ENCODE results near the gene PSMF1.

Gene PSMF1

GRCh38 chr20:1187605-1188171 lies 69.3 kb downstream of the PSMF1 start:
- H3K27me3 ChIP-seq: peaks cover 84% of the 10 kb centered on the region

GRCh38 chr20:1188347-1188746 lies 69.9 kb downstream of the PSMF1 start:
- H3K27ac ChIP-seq: no peak overlapping the region
- no peak for TF ChIP-seq CTCF (IDR thresholded peaks at IDR 0.05)

More at GRCh38 chr20:1187605-1188171, 69.3 kb downstream of the PSMF1 start:
- Histone ChIP-seq H3K4me3 (ENCODE audit: low read depth in 1 of 2, low read length in 1 of 2) (no peak overlapping the region), H3K36me3 (no peaks in the 10 kb centered on the region), H3K9me3 (no peaks in the 10 kb centered on the region), H3K4me1 (ENCODE audit: control insufficient read depth in 1 of 2, insufficient read depth in 1 of 2, low read depth in 1 of 2, low read length in 1 of 2) (peaks cover 0 to 5% of the 10 kb centered on the region in 2 experiments), H3K27ac (no peak overlapping the region)
- TF ChIP-seq CTCF (IDR thresholded peaks at IDR 0.05): no peak

DNA sequence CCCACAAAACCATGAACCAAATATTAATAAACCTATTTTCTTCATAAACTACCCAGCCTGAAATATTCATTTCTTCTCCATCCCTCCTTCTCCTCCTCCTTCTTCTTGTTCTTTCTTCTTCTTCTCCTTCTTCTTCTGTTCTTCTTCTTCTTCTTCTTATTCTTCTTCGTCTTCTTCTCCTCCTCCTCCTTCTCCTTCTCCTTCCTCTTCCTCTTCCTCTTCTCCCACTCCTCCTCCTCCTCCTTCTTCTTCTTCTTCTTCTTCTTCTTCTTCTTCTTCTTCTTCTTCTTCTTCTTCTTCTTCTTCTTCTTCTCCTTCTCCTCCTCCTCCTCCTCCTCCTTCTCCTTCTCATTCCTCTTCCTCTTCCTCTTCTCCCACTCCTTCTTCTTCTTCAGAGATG lies 71.4 kb downstream of the PSMF1 start:
- peaks cover 63% of the 10 kb centered on the region for H3K27me3 ChIP-seq

More at GRCh38 chr20:1188347-1188746, 69.9 kb downstream of the PSMF1 start:
- peaks cover 78% of the 10 kb centered on the region for H3K27me3 ChIP-seq
- H3K9me3 ChIP-seq: no peaks in the 10 kb centered on the region
- H3K4me3 ChIP-seq (ENCODE audit: low read depth in 1 of 2, low read length in 1 of 2): no peak overlapping the region
- H3K4me1 ChIP-seq (ENCODE audit: control insufficient read depth in 1 of 2, insufficient read depth in 1 of 2, low read depth in 1 of 2, low read length in 1 of 2): peaks cover 0 to 5% of the 10 kb centered on the region in 2 experiments
- no peaks in the 10 kb centered on the region for H3K36me3 ChIP-seq

GRCh38 chr20:1190847-1191246 lies 72.4 kb downstream of the PSMF1 start:
- no peaks in the 10 kb centered on the region for H3K36me3 ChIP-seq
- TF ChIP-seq CTCF (IDR thresholded peaks at IDR 0.05): no peak
- H3K4me3 ChIP-seq (ENCODE audit: low read depth in 1 of 2, low read length in 1 of 2): no peak overlapping the region
- no peaks in the 10 kb centered on the region for H3K9me3 ChIP-seq
- H3K4me1 ChIP-seq (ENCODE audit: control insufficient read depth in 1 of 2, insufficient read depth in 1 of 2, low read depth in 1 of 2, low read length in 1 of 2): no peaks in the 10 kb centered on the region
- H3K27me3 ChIP-seq: peaks cover 53% of the 10 kb centered on the region
- no peak overlapping the region for H3K27ac ChIP-seq

More for the DNA sequence above, 71.4 kb downstream of the PSMF1 start:
- no peaks in the 10 kb centered on the region for H3K36me3 ChIP-seq
- H3K9me3 ChIP-seq: no peaks in the 10 kb centered on the region
- TF ChIP-seq CTCF (IDR thresholded peaks at IDR 0.05): no peak
- no peak overlapping the region for H3K4me3 ChIP-seq (ENCODE audit: low read depth in 1 of 2, low read length in 1 of 2)
- H3K4me1 ChIP-seq (ENCODE audit: control insufficient read depth in 1 of 2, insufficient read depth in 1 of 2, low read depth in 1 of 2, low read length in 1 of 2): peaks cover 0 to 4% of the 10 kb centered on the region in 2 experiments
- no peak overlapping the region for H3K27ac ChIP-seq

GRCh38 chr20:1191299-1191698 lies 72.9 kb downstream of the PSMF1 start:
- TF ChIP-seq CTCF (IDR thresholded peaks at IDR 0.05): no peak
- Histone ChIP-seq H3K9me3 (no peaks in the 10 kb centered on the region), H3K27ac (no peak overlapping the region), H3K36me3 (no peaks in the 10 kb centered on the region), H3K4me3 (ENCODE audit: low read depth in 1 of 2, low read length in 1 of 2) (no peak overlapping the region), H3K4me1 (ENCODE audit: control insufficient read depth in 1 of 2, insufficient read depth in 1 of 2, low read depth in 1 of 2, low read length in 1 of 2) (no peaks in the 10 kb centered on the region), H3K27me3 (peaks cover 48% of the 10 kb centered on the region)
